ENCODE measurements around the gene DNAH5.

The DNAH5 gene

GRCh38 chr5:13917061-13917460 lies 27.4 kb downstream of the DNAH5 start:
- DNase-seq (ENCODE audit: extremely low spot score) = no peak
- TF ChIP-seq FOXM1 (IDR thresholded peaks at IDR 0.05; ENCODE audit: borderline replicate concordance) (no peak), ZNF384 (IDR thresholded peaks at IDR 0.05) (no peak), BHLHE40 (IDR thresholded peaks at IDR 0.05; ENCODE audit: borderline replicate concordance) (no peak), ARNT (IDR thresholded peaks at IDR 0.05) (no peak), NFRKB (IDR thresholded peaks at IDR 0.05) (no peak), FOXA1 (IDR thresholded peaks at IDR 0.05) (no peak), L3MBTL2 (conservative IDR thresholded peaks at IDR 0.05) (no peak), SUZ12 (IDR thresholded peaks at IDR 0.05) (no peak), CTBP1 (IDR thresholded peaks at IDR 0.05; ENCODE audit: borderline replicate concordance) (no peak), PKNOX1 (IDR thresholded peaks at IDR 0.05) (no peak), ELF4 (IDR thresholded peaks at IDR 0.05) (no peak), SP1 (IDR thresholded peaks at IDR 0.05) (no peak), LEF1 (IDR thresholded peaks at IDR 0.05; ENCODE audit: borderline replicate concordance) (no peak), HDGF (IDR thresholded peaks at IDR 0.05; ENCODE audit: borderline replicate concordance) (no peak)
- ChIA-PET CTCF (no interaction called here), POLR2A (no interaction called here)

- no peak for TF ChIP-seq FOXK2 (IDR thresholded peaks at IDR 0.05)
- TF ChIP-seq BHLHE40 (IDR thresholded peaks at IDR 0.05; ENCODE audit: borderline replicate concordance) = no peak
- no peak for TF ChIP-seq FOXA1 (IDR thresholded peaks at IDR 0.05)
- TF ChIP-seq ELF4 (IDR thresholded peaks at IDR 0.05) = no peak
- TF ChIP-seq LEF1 (IDR thresholded peaks at IDR 0.05; ENCODE audit: borderline replicate concordance) = no peak
- no peak for TF ChIP-seq PKNOX1 (IDR thresholded peaks at IDR 0.05)
- TF ChIP-seq ZNF384 (IDR thresholded peaks at IDR 0.05) = no peak
- no peak for TF ChIP-seq SUZ12 (IDR thresholded peaks at IDR 0.05)
- TF ChIP-seq NFRKB (IDR thresholded peaks at IDR 0.05) = no peak
- no peak for TF ChIP-seq FOXM1 (IDR thresholded peaks at IDR 0.05; ENCODE audit: borderline replicate concordance)
- no peak for TF ChIP-seq SP1 (IDR thresholded peaks at IDR 0.05)
- no peak for TF ChIP-seq ARNT (IDR thresholded peaks at IDR 0.05)
- TF ChIP-seq L3MBTL2 (conservative IDR thresholded peaks at IDR 0.05) = no peak
- TF ChIP-seq CTBP1 (IDR thresholded peaks at IDR 0.05; ENCODE audit: borderline replicate concordance) = no peak
- no peak for TF ChIP-seq HDGF (IDR thresholded peaks at IDR 0.05; ENCODE audit: borderline replicate concordance)
- TF ChIP-seq TARDBP (IDR thresholded peaks at IDR 0.05) = no peak
- DNase-seq (ENCODE audit: extremely low spot score) = no peak
- ChIA-PET POLR2A (no interaction called here), CTCF (no interaction called here)
Observed at GRCh38 chr5:13913962-13914361, 30.5 kb downstream of the DNAH5 start.

GRCh38 chr5:13910637-13911288 lies 33.7 kb downstream of the DNAH5 start:
- TF ChIP-seq ELF4 (IDR thresholded peaks at IDR 0.05) = no peak
- TF ChIP-seq ZNF384 (IDR thresholded peaks at IDR 0.05) = no peak
- no peak for TF ChIP-seq FOXA1 (IDR thresholded peaks at IDR 0.05)
- TF ChIP-seq HDGF (IDR thresholded peaks at IDR 0.05; ENCODE audit: borderline replicate concordance) = no peak
- no peak for TF ChIP-seq TARDBP (IDR thresholded peaks at IDR 0.05)
- TF ChIP-seq SP1 (IDR thresholded peaks at IDR 0.05) = no peak
- no peak for TF ChIP-seq NFRKB (IDR thresholded peaks at IDR 0.05)
- no peak for TF ChIP-seq BHLHE40 (IDR thresholded peaks at IDR 0.05; ENCODE audit: borderline replicate concordance)
- TF ChIP-seq FOXM1 (IDR thresholded peaks at IDR 0.05; ENCODE audit: borderline replicate concordance) = no peak
- TF ChIP-seq CTBP1 (IDR thresholded peaks at IDR 0.05; ENCODE audit: borderline replicate concordance) = no peak
- no peak for TF ChIP-seq LEF1 (IDR thresholded peaks at IDR 0.05; ENCODE audit: borderline replicate concordance)
- TF ChIP-seq ARNT (IDR thresholded peaks at IDR 0.05) = no peak
- TF ChIP-seq FOXK2 (IDR thresholded peaks at IDR 0.05) = no peak
- TF ChIP-seq L3MBTL2 (conservative IDR thresholded peaks at IDR 0.05) = no peak
- TF ChIP-seq PKNOX1 (IDR thresholded peaks at IDR 0.05) = no peak
- TF ChIP-seq SUZ12 (IDR thresholded peaks at IDR 0.05) = no peak
- POLR2A ChIA-PET = no interaction called here
- CTCF ChIA-PET = no interaction called here
- DNase-seq (ENCODE audit: extremely low spot score) = no peak

- ChIA-PET POLR2A (no interaction called here), CTCF (no interaction called here)
- DNase-seq (ENCODE audit: extremely low spot score) = no peak
- no peak for TF ChIP-seq TARDBP (IDR thresholded peaks at IDR 0.05)
- no peak for TF ChIP-seq PKNOX1 (IDR thresholded peaks at IDR 0.05)
- no peak for TF ChIP-seq LEF1 (IDR thresholded peaks at IDR 0.05; ENCODE audit: borderline replicate concordance)
Observed at GRCh38 chr5:13910201-13910600, 34.3 kb downstream of the DNAH5 start.

- DNase-seq (ENCODE audit: extremely low spot score) = no peak
- CTCF ChIA-PET = no interaction called here
Observed at GRCh38 chr5:13909271-13909670, 35.2 kb downstream of the DNAH5 start.

More at GRCh38 chr5:13909271-13909670, 35.2 kb downstream of the DNAH5 start:
- TF ChIP-seq FOXA1 (IDR thresholded peaks at IDR 0.05) = no peak
- no peak for TF ChIP-seq LEF1 (IDR thresholded peaks at IDR 0.05; ENCODE audit: borderline replicate concordance)
- no peak for TF ChIP-seq L3MBTL2 (conservative IDR thresholded peaks at IDR 0.05)
- TF ChIP-seq HDGF (IDR thresholded peaks at IDR 0.05; ENCODE audit: borderline replicate concordance) = no peak
- no peak for TF ChIP-seq ZNF384 (IDR thresholded peaks at IDR 0.05)
- TF ChIP-seq BHLHE40 (IDR thresholded peaks at IDR 0.05; ENCODE audit: borderline replicate concordance) = no peak
- TF ChIP-seq NFRKB (IDR thresholded peaks at IDR 0.05) = no peak
- TF ChIP-seq PKNOX1 (IDR thresholded peaks at IDR 0.05) = no peak
- TF ChIP-seq FOXK2 (IDR thresholded peaks at IDR 0.05) = no peak
- no peak for TF ChIP-seq ARNT (IDR thresholded peaks at IDR 0.05)
- no peak for TF ChIP-seq SUZ12 (IDR thresholded peaks at IDR 0.05)
- TF ChIP-seq TARDBP (IDR thresholded peaks at IDR 0.05) = no peak
- no peak for TF ChIP-seq SP1 (IDR thresholded peaks at IDR 0.05)
- no peak for TF ChIP-seq CTBP1 (IDR thresholded peaks at IDR 0.05; ENCODE audit: borderline replicate concordance)
- TF ChIP-seq FOXM1 (IDR thresholded peaks at IDR 0.05; ENCODE audit: borderline replicate concordance) = no peak
- no peak for TF ChIP-seq ELF4 (IDR thresholded peaks at IDR 0.05)
- POLR2A ChIA-PET = no interaction called here
